Adrenal gland (tissue), 5 donors: ENCODE data around the gene MYCBP2.

Source experiments
- CTCF ChIP-seq, 6 experiments: fragments of 450-650 bp in 4 of 6; fragments of 200-600 bp in 2 of 6; sonication (generic) in 1 of 6; IDR thresholded peaks; 1 replicate in 5 of 6; 2 replicates in 1 of 6; pipeline versions ENCODE4 v1.5.1 to v1.8.0; 2016 to 2021; ENCODE audit warnings: antibody characterized with exemption in 6 of 6, mild to moderate bottlenecking in 2 of 6, moderate library complexity in 1 of 6
- POLR2A ChIP-seq, 2 donors: fragments of 450-650 bp; IDR thresholded peaks; one replicate each; pipeline ENCODE4 v1.6.1; 2017; ENCODE audit warnings: antibody characterized with exemption in 2 of 2, mild to moderate bottlenecking in 2 of 2, moderate library complexity in 1 of 2
- donor health status: DM: no; HTN: no; CAD: no.

- no peak for TF ChIP-seq CTCF (IDR thresholded peaks at IDR 0.05)
- no peak for TF ChIP-seq POLR2A (IDR thresholded peaks at IDR 0.05)
Observed at GRCh38 chr13:77176350-77176749, 150.5 kb downstream of the MYCBP2 start.
